H9 (cell line): ENCODE data around the gene CLPTM1L. TPM values are rescaled to one million over a fixed set of nuclear protein-coding genes. Genes with fewer than 3 reads are reported as not detected.

Source experiments
- DNase-seq: peaks from one replicate; pipeline ENCODE4 v3.0.0-alpha.2; 2017
- H2AFZ ChIP-seq: one replicate; pipeline ENCODE4 v1.6.1; 2013; ENCODE audit warnings: mild to moderate bottlenecking, low read length, control low read depth, moderate library complexity
- H2AK5ac ChIP-seq: 2 replicates; pipeline ENCODE4 v1.6.1; 2013; ENCODE audit warnings: low read length, control low read depth, mixed read lengths; ENCODE audit not compliant: insufficient read length
- H2BK120ac ChIP-seq: one replicate; pipeline ENCODE4 v1.6.1; 2013; ENCODE audit warnings: low read depth, mild to moderate bottlenecking, low read length, control low read depth, inconsistent platforms; ENCODE audit not compliant: poor library complexity, severe bottlenecking
- H2BK12ac ChIP-seq: 2 replicates; pipeline ENCODE4 v1.6.1; 2013; ENCODE audit warnings: low read length, control low read depth, mixed read lengths, low read depth; ENCODE audit not compliant: insufficient read length
- H2BK15ac ChIP-seq: 2 replicates; pipeline ENCODE4 v1.6.1; 2013; ENCODE audit warnings: low read depth, low read length, control low read depth
- H2BK20ac ChIP-seq: one replicate; pipeline ENCODE4 v1.6.1; 2013; ENCODE audit warnings: low read depth, mild to moderate bottlenecking, low read length, control low read depth, inconsistent platforms; ENCODE audit not compliant: poor library complexity, severe bottlenecking
- H2BK5ac ChIP-seq: 2 replicates; pipeline ENCODE4 v1.6.1; 2013; ENCODE audit warnings: low read length, control low read depth, mixed read lengths; ENCODE audit not compliant: insufficient read length
- H3K14ac ChIP-seq: 2 replicates; pipeline ENCODE4 v1.6.1; 2013; ENCODE audit warnings: low read length, control low read depth; ENCODE audit not compliant: insufficient read depth
- H3K18ac ChIP-seq: 2 replicates; pipeline ENCODE4 v1.6.1; 2013; ENCODE audit warnings: low read depth, mild to moderate bottlenecking, mixed read lengths, low read length, control low read depth; ENCODE audit not compliant: insufficient read length
- H3K23ac ChIP-seq: 2 replicates; pipeline ENCODE4 v1.6.1; 2013; ENCODE audit warnings: low read length, control low read depth, mixed read lengths, low read depth; ENCODE audit not compliant: insufficient read length
- H3K23me2 ChIP-seq: 2 replicates; pipeline ENCODE4 v1.6.1; 2013; ENCODE audit warnings: low read depth, mild to moderate bottlenecking, mixed read lengths, low read length, control low read depth; ENCODE audit not compliant: insufficient read length, poor library complexity, severe bottlenecking
- H3K27ac ChIP-seq: 2 replicates; pipeline ENCODE4 v1.5.1; 2013; ENCODE audit warnings: low read length, control low read depth, mixed read lengths, low read depth; ENCODE audit not compliant: insufficient read length
- H3K27me3 ChIP-seq: 2 replicates; pipeline ENCODE4 v1.6.1; 2013; ENCODE audit warnings: low read length, control low read depth, inconsistent platforms; ENCODE audit not compliant: insufficient read depth
- H3K4ac ChIP-seq: 2 replicates; pipeline ENCODE4 v1.6.1; 2013; ENCODE audit warnings: low read depth, mild to moderate bottlenecking, control low read depth, inconsistent platforms, low read length, moderate library complexity
- H3K4me1 ChIP-seq: 2 replicates; pipeline ENCODE4 v1.6.1; 2013; ENCODE audit warnings: low read length, control low read depth, inconsistent platforms; ENCODE audit not compliant: insufficient read depth
- H3K4me2 ChIP-seq: 2 replicates; pipeline ENCODE4 v1.6.1; 2013; ENCODE audit warnings: low read length, control low read depth, mixed read lengths; ENCODE audit not compliant: insufficient read length, insufficient read depth
- H3K56ac ChIP-seq: 2 replicates; pipeline ENCODE4 v1.6.1; 2013; ENCODE audit warnings: low read depth, mild to moderate bottlenecking, mixed read lengths, low read length, control low read depth; ENCODE audit not compliant: insufficient read length
- H3K79me1 ChIP-seq: 2 replicates; pipeline ENCODE4 v1.6.1; 2013; ENCODE audit warnings: low read depth, mild to moderate bottlenecking, moderate library complexity, low read length, control low read depth, inconsistent platforms; ENCODE audit not compliant: insufficient read depth, poor library complexity, severe bottlenecking
- H3K79me2 ChIP-seq: 2 replicates; pipeline ENCODE4 v1.6.1; 2013; ENCODE audit warnings: low read length, control low read depth, inconsistent platforms; ENCODE audit not compliant: insufficient read depth
- H3K9ac ChIP-seq: 2 replicates; pipeline ENCODE4 v1.6.1; 2013; ENCODE audit warnings: low read length, control low read depth, mixed read lengths; ENCODE audit not compliant: insufficient read length; ENCODE audit errors: extremely low read depth
- H3K9me3 ChIP-seq: one replicate; pipeline ENCODE4 v1.6.1; 2013; ENCODE audit warnings: low read depth, low read length, inconsistent platforms; ENCODE audit not compliant: control insufficient read depth
- H3T11ph ChIP-seq: one replicate; pipeline ENCODE4 v1.6.1; 2013; ENCODE audit warnings: mild to moderate bottlenecking, low read length, control low read depth, inconsistent platforms
- H4K20me1 ChIP-seq: one replicate; pipeline ENCODE4 v1.6.1; 2013; ENCODE audit not compliant: control insufficient read depth, insufficient read length, insufficient read depth
- H4K5ac ChIP-seq: 2 replicates; pipeline ENCODE4 v1.6.1; 2013; ENCODE audit warnings: low read depth, mild to moderate bottlenecking, mixed read lengths, low read length, control low read depth; ENCODE audit not compliant: insufficient read length
- H4K8ac ChIP-seq: replicated peaks from 2 replicates; pipeline ENCODE4 v1.6.1; 2013; ENCODE audit warnings: low read length, control low read depth, mixed read lengths, low read depth; ENCODE audit not compliant: insufficient read length
- H4K91ac ChIP-seq: 2 replicates; pipeline ENCODE4 v1.6.1; 2013; ENCODE audit warnings: low read depth, mild to moderate bottlenecking, moderate library complexity, mixed read lengths, low read length, control low read depth; ENCODE audit not compliant: insufficient read length
- H3K27ac Mint-ChIP-seq, 3 experiments: 2 replicates in 2 of 3; 3 replicates in 1 of 3; pipeline ENCODE4 v1.8.0; 2020 to 2021; ENCODE audit warnings: mixed read lengths in 3 of 3, mild to moderate bottlenecking in 1 of 3, moderate library complexity in 1 of 3
- H3K27me3 Mint-ChIP-seq: 2 replicates; pipeline ENCODE4 v1.8.0; 2021; ENCODE audit warnings: low read depth, mild to moderate bottlenecking, moderate library complexity, mixed read lengths
- H3K36me3 Mint-ChIP-seq, 3 experiments: 2 replicates in 2 of 3; 3 replicates in 1 of 3; pipeline ENCODE4 v1.8.0; 2020 to 2021; ENCODE audit warnings: low read depth in 3 of 3, mixed read lengths in 3 of 3; ENCODE audit not compliant: insufficient read depth in 1 of 3
- H3K4me1 Mint-ChIP-seq, 2 experiments: 2 replicates each; pipeline ENCODE4 v1.8.0; 2020; ENCODE audit warnings: mixed read lengths in 2 of 2
- H3K4me3 Mint-ChIP-seq, 2 experiments: 2 replicates in 1 of 2; 3 replicates in 1 of 2; pipeline ENCODE4 v1.8.0; 2020 to 2021; ENCODE audit warnings: mild to moderate bottlenecking in 2 of 2, mixed read lengths in 2 of 2, moderate library complexity in 1 of 2
- H3K9me3 Mint-ChIP-seq, 2 experiments: 2 replicates in 1 of 2; 3 replicates in 1 of 2; pipeline ENCODE4 v1.8.0; 2020; ENCODE audit warnings: mild to moderate bottlenecking in 2 of 2, mixed read lengths in 2 of 2, moderate library complexity in 1 of 2
- WGBS: extraction: QIAGEN DNeasy Blood & Tissue Kit; methylation state at CpG from one replicate; pipeline ENCODE4 v1.1.7; 2013; ENCODE audit warnings: missing lambda C conversion rate, low lambda C conversion rate, mixed read lengths; ENCODE audit not compliant: insufficient read length; ENCODE audit errors: extremely low coverage; 5-methylcytosine and 5-hydroxymethylcytosine counted together
- total RNA-seq: library from RNA; stranded (reverse); gene quantifications from 2 replicates; pipeline ENCODE4 v1.2.1, GENCODE V29; 2021
- TF ChIP-seq, protein P1 (sequence below): fragments of 200-600 bp; sonication (generic); conservative IDR thresholded peaks from 3 replicates; pipeline ENCODE4 v1.8.0; 2021; ENCODE audit warnings: antibody characterized with exemption, mild to moderate bottlenecking

CLPTM1L gene
- total RNA-seq, 1 experiment from 2014 or later = 108 TPM

DNA sequence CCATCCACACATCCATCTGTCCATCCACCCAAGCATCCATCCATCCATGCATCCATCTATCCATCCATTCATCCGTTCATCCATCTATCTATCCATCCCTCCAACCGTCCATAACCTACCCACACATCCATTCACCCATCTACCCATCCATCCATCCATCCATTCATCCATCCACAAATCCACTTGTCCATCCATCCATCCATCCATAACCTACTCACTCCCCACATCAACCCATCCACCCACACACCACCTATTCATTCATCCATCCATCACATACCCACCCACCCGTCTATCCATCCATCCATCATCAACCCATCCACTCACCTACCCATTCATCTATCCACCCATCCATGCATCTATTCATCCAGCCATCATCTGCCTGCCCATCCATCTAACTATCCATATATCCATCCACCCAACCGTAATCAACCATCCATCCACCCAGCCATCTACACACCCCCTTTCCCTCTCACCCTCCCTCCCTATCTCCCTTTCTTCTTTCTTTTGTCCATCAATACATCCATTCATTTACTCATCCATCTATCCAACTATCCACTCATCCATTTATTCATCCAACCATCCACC, 43.6 kb upstream of the CLPTM1L start:
- Histone ChIP-seq H3K23me2 (peaks cover 6% of the 10 kb centered on the region), H2BK120ac (no peak overlapping the region), H3K56ac (no peak overlapping the region), H3K27ac (no peak overlapping the region), H4K91ac (no peak overlapping the region), H4K5ac (no peak overlapping the region), H3K23ac (no peak overlapping the region), H4K20me1 (peaks cover 3% of the 10 kb centered on the region), H2AK5ac (no peak overlapping the region), H3K9me3 (no peaks in the 10 kb centered on the region), H2AFZ (no peak overlapping the region), H2BK5ac (no peak overlapping the region), H2BK20ac (no peak overlapping the region), H3K14ac (no peak overlapping the region), H3K4me1 (no peaks in the 10 kb centered on the region), H2BK12ac (no peak overlapping the region), H3K18ac (no peak overlapping the region), H3K27me3 (peaks cover 4% of the 10 kb centered on the region; the same call in 1 of the 2 replicates), H3K4me2 (no peak overlapping the region), H3K9ac (no peak overlapping the region), H3K79me2 (no peaks in the 10 kb centered on the region), H3K79me1 (no peaks in the 10 kb centered on the region), H3K4ac (no peak overlapping the region), H3T11ph (no peak overlapping the region), H4K8ac (no peak overlapping the region), H2BK15ac (no peak overlapping the region)
- Mint-ChIP-seq H3K4me3 (no peak overlapping the region; a peak in 1 of 5 replicates), H3K27me3 (peaks cover 69% of the 10 kb centered on the region), H3K4me1 (peaks cover 11 to 15% of the 10 kb centered on the region in 2 experiments), H3K36me3 (no peaks in the 10 kb centered on the region), H3K27ac (no peak overlapping the region), H3K9me3 (no peaks in the 10 kb centered on the region)
- 100% methylated on average over 3 of the region's 4 CpGs for WGBS
- DNase-seq = no peak
- TF ChIP-seq, protein P1, sequence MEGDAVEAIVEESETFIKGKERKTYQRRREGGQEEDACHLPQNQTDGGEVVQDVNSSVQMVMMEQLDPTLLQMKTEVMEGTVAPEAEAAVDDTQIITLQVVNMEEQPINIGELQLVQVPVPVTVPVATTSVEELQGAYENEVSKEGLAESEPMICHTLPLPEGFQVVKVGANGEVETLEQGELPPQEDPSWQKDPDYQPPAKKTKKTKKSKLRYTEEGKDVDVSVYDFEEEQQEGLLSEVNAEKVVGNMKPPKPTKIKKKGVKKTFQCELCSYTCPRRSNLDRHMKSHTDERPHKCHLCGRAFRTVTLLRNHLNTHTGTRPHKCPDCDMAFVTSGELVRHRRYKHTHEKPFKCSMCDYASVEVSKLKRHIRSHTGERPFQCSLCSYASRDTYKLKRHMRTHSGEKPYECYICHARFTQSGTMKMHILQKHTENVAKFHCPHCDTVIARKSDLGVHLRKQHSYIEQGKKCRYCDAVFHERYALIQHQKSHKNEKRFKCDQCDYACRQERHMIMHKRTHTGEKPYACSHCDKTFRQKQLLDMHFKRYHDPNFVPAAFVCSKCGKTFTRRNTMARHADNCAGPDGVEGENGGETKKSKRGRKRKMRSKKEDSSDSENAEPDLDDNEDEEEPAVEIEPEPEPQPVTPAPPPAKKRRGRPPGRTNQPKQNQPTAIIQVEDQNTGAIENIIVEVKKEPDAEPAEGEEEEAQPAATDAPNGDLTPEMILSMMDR = no peak
